Keratinocyte (primary cell): Measurements from ENCODE around the gene PLA2R1. TPM values are rescaled to one million over a fixed set of nuclear protein-coding genes. Genes with fewer than 3 reads are reported as not detected.
"Not testable (repeated sequence)": the region's sequence is repeated elsewhere in the genome, so short reads cannot be mapped to it uniquely, and the experiment has no call there.

Experiments
- DNase-seq: peaks from one replicate; pipeline ENCODE4 v3.0.0-alpha.2; 2011; ENCODE audit warnings: low read depth, missing footprints, low spot score
- FAIRE-seq: peaks from 2 replicates; lab custom pipeline; 2011; peaks lifted over from hg19 to GRCh38; lab: Jason Lieb, UNC
- H2AFZ ChIP-seq: 2 replicates; pipeline ENCODE4 v1.6.0; 2012; ENCODE audit warnings: low read length, control low read depth, inconsistent platforms; ENCODE audit not compliant: control insufficient read depth
- H3K27ac ChIP-seq: 2 replicates; pipeline ENCODE4 v1.5.1; 2011; ENCODE audit warnings: low read length; ENCODE audit not compliant: control insufficient read depth, insufficient read depth
- H3K27me3 ChIP-seq: 3 replicates; pipeline ENCODE4 v1.6.0; 2011; ENCODE audit warnings: low read length; ENCODE audit not compliant: control insufficient read depth, insufficient read depth; ENCODE audit errors: extremely low read depth
- H3K36me3 ChIP-seq, 2 experiments: 2 replicates in 1 of 2; 3 replicates in 1 of 2; pipeline ENCODE4 v1.5.1; 2011; ENCODE audit warnings: low read length in 2 of 2, mild to moderate bottlenecking in 1 of 2; ENCODE audit not compliant: control insufficient read depth in 2 of 2, insufficient read depth in 2 of 2; ENCODE audit errors: extremely low read depth in 1 of 2
- H3K4me1 ChIP-seq: 3 replicates; pipeline ENCODE4 v1.5.1; 2011; ENCODE audit warnings: low read length; ENCODE audit not compliant: control insufficient read depth, insufficient read depth; ENCODE audit errors: extremely low read depth
- H3K4me2 ChIP-seq: 3 replicates; pipeline ENCODE4 v1.6.0; 2011; ENCODE audit warnings: low read depth, low read length; ENCODE audit not compliant: control insufficient read depth, insufficient read depth; ENCODE audit errors: extremely low read depth
- H3K4me3 ChIP-seq, 3 experiments: fragments of 200-600 bp in 1 of 3; sonication (generic) in 1 of 3; 2 replicates in 2 of 3; 3 replicates in 1 of 3; pipeline ENCODE4 v1.5.1; 2011 to 2016; ENCODE audit warnings: low read length in 3 of 3, mild to moderate bottlenecking in 3 of 3, control low read depth in 2 of 3, inconsistent platforms in 1 of 3, low read depth in 1 of 3, mixed read lengths in 1 of 3, mixed run types in 1 of 3, moderate library complexity in 1 of 3; ENCODE audit not compliant: control insufficient read depth in 2 of 3, insufficient read depth in 2 of 3; ENCODE audit errors: extremely low read depth in 1 of 3
- H3K79me2 ChIP-seq: 2 replicates; pipeline ENCODE4 v1.6.0; 2012; ENCODE audit warnings: low read length; ENCODE audit not compliant: control insufficient read depth, insufficient read depth
- H3K9ac ChIP-seq: 3 replicates; pipeline ENCODE4 v1.6.0; 2011; ENCODE audit warnings: low read length; ENCODE audit not compliant: control insufficient read depth, insufficient read depth; ENCODE audit errors: extremely low read depth
- H3K9me1 ChIP-seq: 3 replicates; pipeline ENCODE4 v1.6.0; 2011; ENCODE audit warnings: low read length; ENCODE audit not compliant: control insufficient read depth, insufficient read depth; ENCODE audit errors: extremely low read depth
- H3K9me3 ChIP-seq: 2 replicates; pipeline ENCODE4 v1.5.1; 2012; ENCODE audit warnings: low read depth, low read length; ENCODE audit not compliant: control insufficient read depth
- H4K20me1 ChIP-seq: 3 replicates; pipeline ENCODE4 v1.6.0; 2011; ENCODE audit warnings: low read length; ENCODE audit not compliant: control insufficient read depth, insufficient read depth; ENCODE audit errors: extremely low read depth
- EZH2 ChIP-seq: IDR thresholded peaks from one replicate; pipeline ENCODE4 v1.6.1; 2012; ENCODE audit warnings: inconsistent platforms, mild to moderate bottlenecking, low read length, moderate library complexity
- dilution Hi-C: fragments of 300-500 bp; cut with MboI; formaldehyde crosslinking; loops from one replicate; pipeline ENCODE4 v1.7.0; 2020; ENCODE audit warnings: low sequenced_read_pairs; ENCODE audit not compliant: extremely low pct_ligation_motif_present
- polyA plus RNA-seq, 5 experiments: library from polyadenylated mRNA; depleted of rRNA in 3 of 5; stranded (reverse) in 3 of 5; stranded (forward) in 1 of 5; unstranded in 1 of 5; fragments of >200 nt; gene quantifications; 1 replicate in 1 of 5; 2 replicates in 3 of 5; 3 replicates in 1 of 5; pipeline versions ENCODE4 v1.2.1 to v1.2.3, GENCODE V29; 2011 to 2012; ENCODE audit warnings: missing spikeins in 2 of 5, low read depth in 1 of 5, low replicate concordance in 1 of 5
- TF ChIP-seq, protein P1 (sequence below), 3 experiments: IDR thresholded peaks in 1 of 3; conservative IDR thresholded peaks in 1 of 3; optimal IDR thresholded peaks in 1 of 3; 2 replicates in 2 of 3; 3 replicates in 1 of 3; pipeline versions ENCODE3 to v1.5.1; 2011; ENCODE audit warnings: low read length in 3 of 3, mild to moderate bottlenecking in 3 of 3, moderate library complexity in 2 of 3, control low read depth in 1 of 3, inconsistent platforms in 1 of 3; ENCODE audit not compliant: insufficient read depth in 2 of 3; ENCODE audit errors: extremely low read depth in 1 of 3

Gene PLA2R1
- polyA plus RNA-seq, 1 donor (not counting 4 experiments of a cell fraction or from before 2014, with no cell fraction given) = 12.3 TPM

DNA sequence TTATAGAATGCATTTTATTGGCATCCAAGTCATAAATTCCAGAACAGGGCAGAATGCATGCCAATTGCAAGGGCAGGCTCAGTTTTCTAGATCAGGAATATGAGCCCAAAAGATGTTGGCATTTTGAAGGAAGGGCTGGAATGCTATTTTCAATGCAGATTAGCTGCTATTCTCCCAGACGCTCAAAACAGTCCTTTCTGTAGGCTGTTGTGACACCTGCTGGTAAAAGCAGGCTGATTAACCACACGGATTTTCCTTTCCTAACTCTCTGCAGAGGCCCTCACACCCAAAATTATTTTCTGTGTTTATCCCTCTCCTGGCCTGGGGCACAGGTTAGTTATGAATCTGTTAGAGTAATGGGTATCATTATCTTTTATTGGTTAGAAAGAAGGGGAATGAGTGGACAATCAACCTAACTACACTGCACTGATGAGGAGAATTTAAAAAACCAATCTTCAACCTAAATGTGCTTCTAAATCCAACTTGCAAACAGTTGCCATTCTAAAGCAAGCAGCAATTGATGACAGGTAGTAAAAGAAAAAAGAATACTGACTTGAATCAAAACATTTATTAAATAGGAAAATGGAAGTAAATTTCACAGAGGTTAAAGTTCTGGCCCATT lies 94.0 kb downstream of the PLA2R1 start:
- FAIRE-seq = peak; percentile 69
- dilution Hi-C loops = no loop called here
- Histone ChIP-seq H3K27me3 (no peaks in the 10 kb centered on the region), H3K79me2 (no peaks in the 10 kb centered on the region), H3K9me1 (no peaks in the 10 kb centered on the region), H4K20me1 (no peaks in the 10 kb centered on the region), H2AFZ (no peak overlapping the region), H3K9me3 (no peaks in the 10 kb centered on the region), H3K4me2 (no peak overlapping the region), H3K27ac (no peak overlapping the region), H3K4me1 (peaks cover 6% of the 10 kb centered on the region), H3K9ac (no peak overlapping the region), H3K36me3 (peaks cover 0 to 2% of the 10 kb centered on the region in 2 experiments), H3K4me3 (no peak overlapping the region)
- DNase-seq = no peak
- TF ChIP-seq EZH2 = no peak
- TF ChIP-seq, protein P1, sequence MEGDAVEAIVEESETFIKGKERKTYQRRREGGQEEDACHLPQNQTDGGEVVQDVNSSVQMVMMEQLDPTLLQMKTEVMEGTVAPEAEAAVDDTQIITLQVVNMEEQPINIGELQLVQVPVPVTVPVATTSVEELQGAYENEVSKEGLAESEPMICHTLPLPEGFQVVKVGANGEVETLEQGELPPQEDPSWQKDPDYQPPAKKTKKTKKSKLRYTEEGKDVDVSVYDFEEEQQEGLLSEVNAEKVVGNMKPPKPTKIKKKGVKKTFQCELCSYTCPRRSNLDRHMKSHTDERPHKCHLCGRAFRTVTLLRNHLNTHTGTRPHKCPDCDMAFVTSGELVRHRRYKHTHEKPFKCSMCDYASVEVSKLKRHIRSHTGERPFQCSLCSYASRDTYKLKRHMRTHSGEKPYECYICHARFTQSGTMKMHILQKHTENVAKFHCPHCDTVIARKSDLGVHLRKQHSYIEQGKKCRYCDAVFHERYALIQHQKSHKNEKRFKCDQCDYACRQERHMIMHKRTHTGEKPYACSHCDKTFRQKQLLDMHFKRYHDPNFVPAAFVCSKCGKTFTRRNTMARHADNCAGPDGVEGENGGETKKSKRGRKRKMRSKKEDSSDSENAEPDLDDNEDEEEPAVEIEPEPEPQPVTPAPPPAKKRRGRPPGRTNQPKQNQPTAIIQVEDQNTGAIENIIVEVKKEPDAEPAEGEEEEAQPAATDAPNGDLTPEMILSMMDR (optimal IDR thresholded peaks at IDR 0.05 in 1 of 3, IDR thresholded peaks at IDR 0.05 in 1 of 3, conservative IDR thresholded peaks at IDR 0.05 in 1 of 3; ENCODE audit: extremely low read depth in 1 of 3, insufficient read depth in 2 of 3, low read length in 3 of 3) = peak; percentile 12 to 67 (median 60)

DNA sequence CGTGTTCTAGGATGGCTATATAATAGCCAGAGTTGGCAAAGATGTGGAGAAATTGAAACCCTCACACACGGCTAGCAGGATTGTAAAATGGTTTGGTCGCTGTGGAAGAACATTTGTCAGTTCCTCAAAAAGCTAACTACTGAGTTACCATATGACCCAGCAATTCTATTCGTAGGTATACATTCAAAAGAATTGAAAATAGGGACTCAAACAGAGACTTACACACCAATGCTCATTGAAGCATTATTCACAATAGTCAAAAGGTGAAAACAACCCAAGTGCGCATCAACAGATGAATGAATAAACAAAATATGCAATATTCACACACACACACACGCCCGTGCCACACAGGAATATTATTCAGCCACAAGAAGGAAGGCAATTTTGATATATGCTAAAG lies 98.7 kb downstream of the PLA2R1 start:
- H3K27me3 ChIP-seq = no peaks in the 10 kb centered on the region
- H3K9me3 ChIP-seq = no peaks in the 10 kb centered on the region
- no peak overlapping the region for H3K9ac ChIP-seq
- no peak overlapping the region for H3K4me2 ChIP-seq
- H3K27ac ChIP-seq = no peak overlapping the region
- FAIRE-seq (no peak), DNase-seq (no peak)
- no peaks in the 10 kb centered on the region for H4K20me1 ChIP-seq
- dilution Hi-C loops = no loop called here
- no peaks in the 10 kb centered on the region for H3K9me1 ChIP-seq
- no peak overlapping the region for H3K4me3 ChIP-seq
- no peaks in the 10 kb centered on the region for H3K79me2 ChIP-seq
- TF ChIP-seq, protein P1 (optimal IDR thresholded peaks at IDR 0.05 in 1 of 3, IDR thresholded peaks at IDR 0.05 in 1 of 3, conservative IDR thresholded peaks at IDR 0.05 in 1 of 3; ENCODE audit: extremely low read depth in 1 of 3, insufficient read depth in 2 of 3, low read length in 3 of 3) = no peak
- TF ChIP-seq EZH2 = no peak
- no peak overlapping the region for H2AFZ ChIP-seq
- peaks cover 22% of the 10 kb centered on the region for H3K4me1 ChIP-seq
- H3K36me3 ChIP-seq = peaks cover 0 to 2% of the 10 kb centered on the region in 2 experiments

DNA sequence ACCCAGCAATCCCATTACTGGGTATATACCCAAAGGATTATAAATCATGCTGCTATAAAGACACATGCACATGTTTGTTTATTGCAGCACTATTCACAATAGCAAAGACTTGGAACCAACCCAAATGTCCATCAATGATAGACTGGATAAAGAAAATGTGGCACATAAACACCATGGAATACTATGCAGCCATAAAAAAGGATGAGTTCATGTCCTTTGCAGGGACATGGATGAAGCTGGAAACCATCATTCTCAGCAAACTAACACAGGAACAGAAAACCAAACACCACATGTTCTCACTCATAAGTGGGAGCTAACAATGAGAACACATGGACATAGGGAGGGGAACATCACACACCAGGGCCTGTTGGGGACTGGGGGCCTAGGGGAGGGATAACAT lies 99.9 kb downstream of the PLA2R1 start:
- dilution Hi-C loops = not testable (repeated sequence)

More for the DNA sequence above, 99.9 kb downstream of the PLA2R1 start:
- H3K4me1 ChIP-seq = peaks cover 22% of the 10 kb centered on the region
- H3K27me3 ChIP-seq, H3K9me3 ChIP-seq, FAIRE-seq, H3K79me2 ChIP-seq, DNase-seq, H2AFZ ChIP-seq, H3K9ac ChIP-seq, H3K4me2 ChIP-seq, H3K9me1 ChIP-seq, H3K36me3 ChIP-seq, H4K20me1 ChIP-seq, H3K27ac ChIP-seq, H3K4me3 ChIP-seq: not testable (repeated sequence)
